ENCODE results near the gene PHEX. TPM values are rescaled to one million over a fixed set of nuclear protein-coding genes. Genes with fewer than 3 reads are reported as not detected.

The PHEX gene
- total and polyA plus RNA-seq, 2 experiments from 2014 or later, result 0.05 to 0.21 TPM

DNA sequence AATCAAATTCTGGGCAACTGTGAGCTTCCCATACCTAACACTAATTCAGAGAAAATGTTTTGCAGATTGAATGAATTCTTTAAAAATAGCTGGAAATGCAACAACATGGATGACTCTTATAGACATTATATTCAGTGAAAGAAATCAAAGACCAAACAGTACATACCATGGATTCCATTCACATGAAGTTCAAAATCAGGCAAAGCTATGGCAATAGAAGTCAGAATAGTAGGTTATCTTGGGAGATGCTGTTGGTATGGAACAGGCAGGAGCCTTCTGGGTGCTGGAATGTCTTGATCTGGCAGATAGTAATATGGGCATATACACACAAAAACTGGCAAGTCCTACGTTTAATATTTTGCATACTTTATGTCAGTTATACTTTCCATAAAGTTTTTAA is 215.0 kb downstream of the PHEX start:
- ATAC-seq (no peak), DNase-seq (ENCODE audit: low spot score) (no peak)
- H3K9me2 ChIP-seq (ENCODE audit: insufficient read depth), result no peaks in the 10 kb centered on the region
- H3K4me2 ChIP-seq, result no peak overlapping the region
- no peaks in the 10 kb centered on the region for H3K27me3 ChIP-seq (ENCODE audit: insufficient read depth)
- Mint-ChIP-seq H3K36me3 (ENCODE audit: low read depth) (no peaks in the 10 kb centered on the region), H3K4me3 (no peak overlapping the region), H3K27me3 (ENCODE audit: insufficient read depth, low read depth, poor library complexity) (no peaks in the 10 kb centered on the region), H3K9me3 (peaks cover 2% of the 10 kb centered on the region; the same call in 1 of the 3 replicates), H3K4me1 (no peaks in the 10 kb centered on the region; the same call in 2 of the 3 replicates), H3K27ac (no peak overlapping the region)
- H3K4me1 ChIP-seq (ENCODE audit: insufficient read depth), result no peaks in the 10 kb centered on the region
- no peaks in the 10 kb centered on the region for H3K79me2 ChIP-seq (replicated peaks; ENCODE audit: insufficient read depth)
- no peak overlapping the region for H3K4me3 ChIP-seq
- H3K27ac ChIP-seq (ENCODE audit: low read depth), result no peak overlapping the region
- H4K20me1 ChIP-seq (replicated peaks; ENCODE audit: insufficient read depth), result no peaks in the 10 kb centered on the region
- no peaks in the 10 kb centered on the region for H3F3A ChIP-seq (replicated peaks; ENCODE audit: low read depth)
- no peak overlapping the region for H2AFZ ChIP-seq
- no peaks in the 10 kb centered on the region for H3K36me3 ChIP-seq (ENCODE audit: insufficient read depth)
- TF ChIP-seq EZH2phosphoT487 (IDR thresholded peaks at IDR 0.05; ENCODE audit: unreplicated experiment), result no peak
- TF ChIP-seq ZNF331 (CRISPR knock-in tag; IDR thresholded peaks at IDR 0.05; ENCODE audit: low read depth), result no peak
- TF ChIP-seq NANOG (IDR thresholded peaks at IDR 0.05; ENCODE audit: borderline replicate concordance), result no peak
- TF ChIP-seq ZNF114 (CRISPR knock-in tag; IDR thresholded peaks at IDR 0.05), result no peak
- TF ChIP-seq, protein P1, sequence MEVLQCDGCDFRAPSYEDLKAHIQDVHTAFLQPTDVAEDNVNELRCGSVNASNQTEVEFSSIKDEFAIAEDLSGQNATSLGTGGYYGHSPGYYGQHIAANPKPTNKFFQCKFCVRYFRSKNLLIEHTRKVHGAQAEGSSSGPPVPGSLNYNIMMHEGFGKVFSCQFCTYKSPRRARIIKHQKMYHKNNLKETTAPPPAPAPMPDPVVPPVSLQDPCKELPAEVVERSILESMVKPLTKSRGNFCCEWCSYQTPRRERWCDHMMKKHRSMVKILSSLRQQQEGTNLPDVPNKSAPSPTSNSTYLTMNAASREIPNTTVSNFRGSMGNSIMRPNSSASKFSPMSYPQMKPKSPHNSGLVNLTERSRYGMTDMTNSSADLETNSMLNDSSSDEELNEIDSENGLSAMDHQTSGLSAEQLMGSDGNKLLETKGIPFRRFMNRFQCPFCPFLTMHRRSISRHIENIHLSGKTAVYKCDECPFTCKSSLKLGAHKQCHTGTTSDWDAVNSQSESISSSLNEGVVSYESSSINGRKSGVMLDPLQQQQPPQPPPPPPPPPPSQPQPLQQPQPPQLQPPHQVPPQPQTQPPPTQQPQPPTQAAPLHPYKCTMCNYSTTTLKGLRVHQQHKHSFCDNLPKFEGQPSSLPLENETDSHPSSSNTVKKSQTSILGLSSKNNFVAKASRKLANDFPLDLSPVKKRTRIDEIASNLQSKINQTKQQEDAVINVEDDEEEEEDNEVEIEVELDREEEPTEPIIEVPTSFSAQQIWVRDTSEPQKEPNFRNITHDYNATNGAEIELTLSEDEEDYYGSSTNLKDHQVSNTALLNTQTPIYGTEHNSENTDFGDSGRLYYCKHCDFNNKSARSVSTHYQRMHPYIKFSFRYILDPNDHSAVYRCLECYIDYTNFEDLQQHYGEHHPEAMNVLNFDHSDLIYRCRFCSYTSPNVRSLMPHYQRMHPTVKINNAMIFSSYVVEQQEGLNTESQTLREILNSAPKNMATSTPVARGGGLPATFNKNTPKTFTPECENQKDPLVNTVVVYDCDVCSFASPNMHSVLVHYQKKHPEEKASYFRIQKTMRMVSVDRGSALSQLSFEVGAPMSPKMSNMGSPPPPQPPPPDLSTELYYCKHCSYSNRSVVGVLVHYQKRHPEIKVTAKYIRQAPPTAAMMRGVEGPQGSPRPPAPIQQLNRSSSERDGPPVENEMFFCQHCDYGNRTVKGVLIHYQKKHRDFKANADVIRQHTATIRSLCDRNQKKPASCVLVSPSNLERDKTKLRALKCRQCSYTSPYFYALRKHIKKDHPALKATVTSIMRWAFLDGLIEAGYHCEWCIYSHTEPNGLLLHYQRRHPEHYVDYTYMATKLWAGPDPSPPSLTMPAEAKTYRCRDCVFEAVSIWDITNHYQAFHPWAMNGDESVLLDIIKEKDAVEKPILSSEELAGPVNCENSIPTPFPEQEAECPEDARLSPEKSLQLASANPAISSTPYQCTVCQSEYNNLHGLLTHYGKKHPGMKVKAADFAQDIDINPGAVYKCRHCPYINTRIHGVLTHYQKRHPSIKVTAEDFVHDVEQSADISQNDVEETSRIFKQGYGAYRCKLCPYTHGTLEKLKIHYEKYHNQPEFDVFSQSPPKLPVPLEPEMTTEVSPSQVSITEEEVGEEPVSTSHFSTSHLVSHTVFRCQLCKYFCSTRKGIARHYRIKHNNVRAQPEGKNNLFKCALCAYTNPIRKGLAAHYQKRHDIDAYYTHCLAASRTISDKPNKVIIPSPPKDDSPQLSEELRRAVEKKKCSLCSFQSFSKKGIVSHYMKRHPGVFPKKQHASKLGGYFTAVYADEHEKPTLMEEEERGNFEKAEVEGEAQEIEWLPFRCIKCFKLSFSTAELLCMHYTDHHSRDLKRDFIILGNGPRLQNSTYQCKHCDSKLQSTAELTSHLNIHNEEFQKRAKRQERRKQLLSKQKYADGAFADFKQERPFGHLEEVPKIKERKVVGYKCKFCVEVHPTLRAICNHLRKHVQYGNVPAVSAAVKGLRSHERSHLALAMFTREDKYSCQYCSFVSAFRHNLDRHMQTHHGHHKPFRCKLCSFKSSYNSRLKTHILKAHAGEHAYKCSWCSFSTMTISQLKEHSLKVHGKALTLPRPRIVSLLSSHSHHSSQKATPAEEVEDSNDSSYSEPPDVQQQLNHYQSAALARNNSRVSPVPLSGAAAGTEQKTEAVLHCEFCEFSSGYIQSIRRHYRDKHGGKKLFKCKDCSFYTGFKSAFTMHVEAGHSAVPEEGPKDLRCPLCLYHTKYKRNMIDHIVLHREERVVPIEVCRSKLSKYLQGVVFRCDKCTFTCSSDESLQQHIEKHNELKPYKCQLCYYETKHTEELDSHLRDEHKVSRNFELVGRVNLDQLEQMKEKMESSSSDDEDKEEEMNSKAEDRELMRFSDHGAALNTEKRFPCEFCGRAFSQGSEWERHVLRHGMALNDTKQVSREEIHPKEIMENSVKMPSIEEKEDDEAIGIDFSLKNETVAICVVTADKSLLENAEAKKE (CRISPR knock-in tag; IDR thresholded peaks at IDR 0.05), result no peak
- TF ChIP-seq EZH2 (IDR thresholded peaks at IDR 0.05; ENCODE audit: low read depth, unreplicated experiment), result no peak
- no peak for TF ChIP-seq CREB1 (CRISPR knock-in tag; IDR thresholded peaks at IDR 0.05; ENCODE audit: low read depth)
- TF ChIP-seq POLR2AphosphoS5 (IDR thresholded peaks at IDR 0.05; ENCODE audit: low read depth), result no peak
